ENCODE measurements around the gene VEGFD.

The VEGFD gene

DNA sequence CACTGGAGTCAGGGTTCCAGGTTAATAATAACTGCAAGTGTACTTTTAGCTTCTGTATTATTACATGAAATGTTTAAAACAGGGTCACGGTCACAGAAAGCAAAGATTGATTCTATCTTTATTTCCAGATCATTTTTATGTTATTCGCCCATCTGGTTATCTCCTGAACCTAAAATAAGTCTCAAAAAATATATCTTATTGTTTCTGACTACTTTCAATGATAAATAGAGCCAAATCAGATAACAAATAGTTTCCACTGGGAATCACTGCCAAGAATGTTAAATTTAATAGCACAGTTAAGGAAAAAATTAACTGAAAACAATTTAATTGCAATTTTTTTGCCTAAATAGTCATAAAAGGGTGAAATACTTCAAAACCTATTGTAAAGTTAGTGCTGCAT lies 17.2 kb upstream of the VEGFD start:
- Histone ChIP-seq H3K4me1 (peaks cover 19% of the 10 kb centered on the region), H3K27me3 (no peaks in the 10 kb centered on the region), H3K4me3 (ENCODE audit: low read depth, low read length) (no peak overlapping the region), H3K9me3 (no peaks in the 10 kb centered on the region), H3K36me3 (no peaks in the 10 kb centered on the region)
- no peak for DNase-seq
- TF ChIP-seq, protein P1, sequence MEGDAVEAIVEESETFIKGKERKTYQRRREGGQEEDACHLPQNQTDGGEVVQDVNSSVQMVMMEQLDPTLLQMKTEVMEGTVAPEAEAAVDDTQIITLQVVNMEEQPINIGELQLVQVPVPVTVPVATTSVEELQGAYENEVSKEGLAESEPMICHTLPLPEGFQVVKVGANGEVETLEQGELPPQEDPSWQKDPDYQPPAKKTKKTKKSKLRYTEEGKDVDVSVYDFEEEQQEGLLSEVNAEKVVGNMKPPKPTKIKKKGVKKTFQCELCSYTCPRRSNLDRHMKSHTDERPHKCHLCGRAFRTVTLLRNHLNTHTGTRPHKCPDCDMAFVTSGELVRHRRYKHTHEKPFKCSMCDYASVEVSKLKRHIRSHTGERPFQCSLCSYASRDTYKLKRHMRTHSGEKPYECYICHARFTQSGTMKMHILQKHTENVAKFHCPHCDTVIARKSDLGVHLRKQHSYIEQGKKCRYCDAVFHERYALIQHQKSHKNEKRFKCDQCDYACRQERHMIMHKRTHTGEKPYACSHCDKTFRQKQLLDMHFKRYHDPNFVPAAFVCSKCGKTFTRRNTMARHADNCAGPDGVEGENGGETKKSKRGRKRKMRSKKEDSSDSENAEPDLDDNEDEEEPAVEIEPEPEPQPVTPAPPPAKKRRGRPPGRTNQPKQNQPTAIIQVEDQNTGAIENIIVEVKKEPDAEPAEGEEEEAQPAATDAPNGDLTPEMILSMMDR (IDR thresholded peaks at IDR 0.05; ENCODE audit: low read depth, low read length): no peak

- H3K4me3 ChIP-seq (ENCODE audit: low read depth, low read length): no peak overlapping the region
- DNase-seq: no peak
- TF ChIP-seq, protein P1 (IDR thresholded peaks at IDR 0.05; ENCODE audit: low read depth, low read length): no peak
- H3K27me3 ChIP-seq: no peaks in the 10 kb centered on the region
- no peaks in the 10 kb centered on the region for H3K9me3 ChIP-seq
- H3K4me1 ChIP-seq: peaks cover 12% of the 10 kb centered on the region
- no peaks in the 10 kb centered on the region for H3K36me3 ChIP-seq
Measured at GRCh38 chrX:15399962-15400391, 15.8 kb upstream of the VEGFD start.

GRCh38 chrX:15398874-15399273 lies 14.7 kb upstream of the VEGFD start:
- H3K4me1 ChIP-seq: peaks cover 4% of the 10 kb centered on the region
- no peak for DNase-seq
- no peak overlapping the region for H3K4me3 ChIP-seq (ENCODE audit: low read depth, low read length)
- TF ChIP-seq, protein P1 (IDR thresholded peaks at IDR 0.05; ENCODE audit: low read depth, low read length): no peak
- no peaks in the 10 kb centered on the region for H3K9me3 ChIP-seq
- H3K36me3 ChIP-seq: no peaks in the 10 kb centered on the region
- H3K27me3 ChIP-seq: no peaks in the 10 kb centered on the region

DNA sequence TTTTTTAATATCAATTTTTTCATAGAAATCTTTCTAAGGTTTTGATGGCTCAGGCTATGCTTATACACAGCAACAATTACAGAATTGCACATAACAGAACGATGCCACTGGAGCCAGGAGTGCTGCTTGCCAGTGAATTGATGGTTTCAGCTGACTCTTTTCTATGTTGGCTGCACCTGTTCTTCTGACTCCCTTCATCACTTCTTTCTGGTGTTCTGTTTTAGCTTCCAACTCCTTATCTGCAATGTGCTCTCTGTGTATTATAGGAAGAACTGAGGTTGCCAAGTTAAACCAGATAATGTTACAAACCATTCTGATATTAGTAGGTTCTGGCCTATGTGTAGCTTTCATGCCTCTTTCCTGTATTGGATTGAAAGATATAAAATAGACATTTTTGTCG lies 11.6 kb upstream of the VEGFD start:
- TF ChIP-seq, protein P1 (IDR thresholded peaks at IDR 0.05; ENCODE audit: low read depth, low read length): no peak
- Histone ChIP-seq H3K4me1 (peaks cover 4% of the 10 kb centered on the region), H3K36me3 (no peaks in the 10 kb centered on the region)

GRCh38 chrX:15391850-15392249 lies 7.6 kb upstream of the VEGFD start:
- no peaks in the 10 kb centered on the region for H3K27me3 ChIP-seq
- H3K36me3 ChIP-seq: no peaks in the 10 kb centered on the region
- H3K4me3 ChIP-seq (ENCODE audit: low read depth, low read length): no peak overlapping the region
- H3K4me1 ChIP-seq: peaks cover 4% of the 10 kb centered on the region
- TF ChIP-seq, protein P1 (IDR thresholded peaks at IDR 0.05; ENCODE audit: low read depth, low read length): no peak
- DNase-seq: no peak
- no peaks in the 10 kb centered on the region for H3K9me3 ChIP-seq

More for the DNA sequence above, 11.6 kb upstream of the VEGFD start:
- Histone ChIP-seq H3K27me3 (no peaks in the 10 kb centered on the region), H3K4me3 (ENCODE audit: low read depth, low read length) (no peak overlapping the region), H3K9me3 (no peaks in the 10 kb centered on the region)
- no peak for DNase-seq

- Histone ChIP-seq H3K36me3 (no peaks in the 10 kb centered on the region), H3K9me3 (no peaks in the 10 kb centered on the region), H3K4me3 (ENCODE audit: low read depth, low read length) (no peak overlapping the region), H3K27me3 (no peaks in the 10 kb centered on the region), H3K4me1 (no peaks in the 10 kb centered on the region)
- peak; percentile 20 for DNase-seq
- TF ChIP-seq, protein P1 (IDR thresholded peaks at IDR 0.05; ENCODE audit: low read depth, low read length): peak; percentile 56
Measured at GRCh38 chrX:15382813-15383212, 1.4 kb downstream of the VEGFD start.
